ENCODE results near the gene FOXP4. TPM values are rescaled to one million over a fixed set of nuclear protein-coding genes. Genes with fewer than 3 reads are reported as not detected.

The FOXP4 gene
- total RNA-seq, 4 donors from 2014 or later = 10.8 to 30.7 (median 17.7) TPM

GRCh38 chr6:41641352-41641925 lies 95.3 kb downstream of the FOXP4 start:
- WGBS = 98% methylated on average over 6 of the region's 9 CpGs
- Histone ChIP-seq H3K4me3 (no peak overlapping the region), H3K4me1 (peaks cover 28 to 39% (median 32%) of the 10 kb centered on the region in 4 donors), H3K9me3 (no peaks in the 10 kb centered on the region), H3K27me3 (peaks cover 6 to 72% (median 27%) of the 10 kb centered on the region in 4 donors), H3K27ac (replicated peaks in 1 of 4) (no peak overlapping the region), H3K36me3 (no peaks in the 10 kb centered on the region)
- TF ChIP-seq CTCF (IDR thresholded peaks at IDR 0.05) = no peak
- TF ChIP-seq EP300 (IDR thresholded peaks at IDR 0.05) = no peak
- no peak for TF ChIP-seq POLR2A (IDR thresholded peaks at IDR 0.05; ENCODE audit: low read depth)
- TF ChIP-seq POLR2AphosphoS5 (IDR thresholded peaks at IDR 0.05) = no peak
- DNase-seq (ENCODE audit: extremely low spot score) = no peak
- intact Hi-C loops (cut with DNase I) = no loop called here

GRCh38 chr6:41642090-41642959 lies 96.1 kb downstream of the FOXP4 start:
- intact Hi-C loops (cut with DNase I) = no loop called here
- H3K27ac ChIP-seq (replicated peaks in 1 of 4) = no peak overlapping the region
- peaks cover 19 to 32% (median 24%) of the 10 kb centered on the region in 4 donors for H3K4me1 ChIP-seq
- H3K36me3 ChIP-seq = no peaks in the 10 kb centered on the region
- TF ChIP-seq POLR2A (IDR thresholded peaks at IDR 0.05; ENCODE audit: low read depth) (no peak), EP300 (IDR thresholded peaks at IDR 0.05) (no peak)
- WGBS = 63% methylated on average over 7 of the region's 11 CpGs
- H3K4me3 ChIP-seq = no peak overlapping the region
- DNase-seq (ENCODE audit: extremely low spot score) = no peak
- H3K9me3 ChIP-seq = no peaks in the 10 kb centered on the region
- H3K27me3 ChIP-seq = peaks cover 0 to 65% (median 19%) of the 10 kb centered on the region in 4 donors

GRCh38 chr6:41642960-41643898 lies 97.0 kb downstream of the FOXP4 start:
- TF ChIP-seq CTCF (IDR thresholded peaks at IDR 0.05) (no peak), EP300 (IDR thresholded peaks at IDR 0.05) (no peak), POLR2A (IDR thresholded peaks at IDR 0.05; ENCODE audit: low read depth) (no peak), POLR2AphosphoS5 (IDR thresholded peaks at IDR 0.05) (no peak)
- Histone ChIP-seq H3K4me1 (peaks cover 10 to 23% (median 15%) of the 10 kb centered on the region in 4 donors), H3K9me3 (no peaks in the 10 kb centered on the region), H3K36me3 (no peaks in the 10 kb centered on the region), H3K27ac (replicated peaks in 1 of 4) (no peak overlapping the region), H3K27me3 (peaks cover 0 to 58% (median 11%) of the 10 kb centered on the region in 4 donors), H3K4me3 (no peak overlapping the region)
- no peak for DNase-seq (ENCODE audit: extremely low spot score)
- 78% methylated on average over 9 of the region's 10 CpGs for WGBS
- intact Hi-C loops (cut with DNase I) = no loop called here

GRCh38 chr6:41643899-41644269 lies 97.7 kb downstream of the FOXP4 start:
- TF ChIP-seq EP300 (IDR thresholded peaks at IDR 0.05) = no peak
- TF ChIP-seq POLR2A (IDR thresholded peaks at IDR 0.05; ENCODE audit: low read depth) = no peak
- no peak for TF ChIP-seq POLR2AphosphoS5 (IDR thresholded peaks at IDR 0.05)
- no peak for TF ChIP-seq CTCF (IDR thresholded peaks at IDR 0.05)
- Histone ChIP-seq H3K4me3 (no peak overlapping the region), H3K36me3 (no peaks in the 10 kb centered on the region), H3K27ac (replicated peaks in 1 of 4) (no peak overlapping the region), H3K4me1 (peaks cover 4 to 16% (median 8%) of the 10 kb centered on the region in 4 donors), H3K9me3 (no peaks in the 10 kb centered on the region), H3K27me3 (peaks cover 0 to 57% (median 4%) of the 10 kb centered on the region in 4 donors)
- WGBS = 96% methylated on average over 4 of the region's 4 CpGs
- no peak for DNase-seq (ENCODE audit: extremely low spot score)
- intact Hi-C loops (cut with DNase I) = no loop called here
